Mucosa of descending colon (tissue), 3 donors: ENCODE data around the gene CFAP69. TPM values are rescaled to one million over a fixed set of nuclear protein-coding genes. Genes with fewer than 3 reads are reported as not detected.
A peak's percentile ranks its signal among the peaks of the same experiment; 100 is the strongest.

Experiments used
- ATAC-seq: fragments of 200-7000 bp; cut with Tn5 transposase; one replicate; pipeline ENCODE4 v1.9.1; 2020; ENCODE audit warnings: mild to moderate bottlenecking, moderate library complexity
- DNase-seq, 3 donors: peaks; one replicate each; pipeline ENCODE4 v3.0.0-alpha.2; 2020
- H3K36me3 ChIP-seq: fragments of 200-600 bp; one replicate; pipeline ENCODE4 v1.8.0; 2021; ENCODE audit warnings: low read depth, mild to moderate bottlenecking
- H3K4me1 ChIP-seq: fragments of 200-600 bp; one replicate; pipeline ENCODE4 v1.8.0; 2021; ENCODE audit warnings: low read depth, mild to moderate bottlenecking
- H3K4me3 ChIP-seq: fragments of 200-600 bp; one replicate; pipeline ENCODE4 v1.8.0; 2021; ENCODE audit warnings: mild to moderate bottlenecking
- H3K9me3 ChIP-seq: fragments of 200-600 bp; one replicate; pipeline ENCODE4 v1.8.0; 2021; ENCODE audit warnings: mild to moderate bottlenecking
- intact Hi-C, 2 donors: fragments of 100-400 bp; cut with DNase I in 1 of 2; cut with micrococcal nuclease in 1 of 2; formaldehyde crosslinking; loops; one replicate each; pipeline versions ENCODE4 v1.11.0 to v1.11.1; 2022; cut with DNase I, micrococcal nuclease
- total RNA-seq, 3 donors: library from RNA; stranded (reverse); fragmentation: NEBNext Ultra II Directional in 2 of 3; extraction: Animal tissue kit (Norgen Biotek cat#: 25700) in 2 of 3; gene quantifications; one replicate each; pipeline versions ENCODE4 v1.2.1 to v1.2.4, GENCODE V29; 2021 to 2023
- TF ChIP-seq, protein P1 (sequence below): fragments of 200-600 bp; IDR thresholded peaks from one replicate; pipeline ENCODE4 v1.8.0; 2022; ENCODE audit warnings: antibody characterized with exemption, mild to moderate bottlenecking
- donor health status: DM: no; HTN: no; CAD: no; lungs with moderate emphysema.
- donor health status: DM: no; HTN: no; CAD: no.
- donor health status: DM: no; HTN: yes; CAD: no.

Gene CFAP69
- total RNA-seq, 3 donors from 2014 or later: 4.2 to 7.2 (median 4.5) TPM

DNA sequence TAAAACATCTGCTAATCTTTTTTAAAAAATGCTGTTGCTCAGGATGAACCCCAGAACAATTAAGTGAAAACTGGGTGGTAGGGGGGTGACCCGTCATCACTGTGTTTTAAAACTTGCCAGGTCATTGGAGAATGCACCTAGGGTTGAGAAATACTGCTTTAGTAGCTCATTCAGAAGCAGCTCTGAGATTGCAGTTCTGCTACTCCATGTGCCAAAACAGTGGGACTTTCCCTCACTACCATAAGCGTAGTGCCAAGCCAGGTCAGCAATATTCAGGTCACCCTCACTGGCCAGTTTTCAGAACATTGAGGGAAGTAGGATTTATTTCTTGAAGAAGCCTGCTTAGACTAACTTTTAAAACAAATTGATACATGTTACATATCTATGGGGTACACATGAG is 28.2 kb upstream of the CFAP69 start:
- Histone ChIP-seq H3K4me1 (no peaks in the 10 kb centered on the region), H3K9me3 (no peaks in the 10 kb centered on the region), H3K4me3 (no peak overlapping the region), H3K36me3 (no peaks in the 10 kb centered on the region)
- intact Hi-C loops: no loop called here
- TF ChIP-seq, protein P1, sequence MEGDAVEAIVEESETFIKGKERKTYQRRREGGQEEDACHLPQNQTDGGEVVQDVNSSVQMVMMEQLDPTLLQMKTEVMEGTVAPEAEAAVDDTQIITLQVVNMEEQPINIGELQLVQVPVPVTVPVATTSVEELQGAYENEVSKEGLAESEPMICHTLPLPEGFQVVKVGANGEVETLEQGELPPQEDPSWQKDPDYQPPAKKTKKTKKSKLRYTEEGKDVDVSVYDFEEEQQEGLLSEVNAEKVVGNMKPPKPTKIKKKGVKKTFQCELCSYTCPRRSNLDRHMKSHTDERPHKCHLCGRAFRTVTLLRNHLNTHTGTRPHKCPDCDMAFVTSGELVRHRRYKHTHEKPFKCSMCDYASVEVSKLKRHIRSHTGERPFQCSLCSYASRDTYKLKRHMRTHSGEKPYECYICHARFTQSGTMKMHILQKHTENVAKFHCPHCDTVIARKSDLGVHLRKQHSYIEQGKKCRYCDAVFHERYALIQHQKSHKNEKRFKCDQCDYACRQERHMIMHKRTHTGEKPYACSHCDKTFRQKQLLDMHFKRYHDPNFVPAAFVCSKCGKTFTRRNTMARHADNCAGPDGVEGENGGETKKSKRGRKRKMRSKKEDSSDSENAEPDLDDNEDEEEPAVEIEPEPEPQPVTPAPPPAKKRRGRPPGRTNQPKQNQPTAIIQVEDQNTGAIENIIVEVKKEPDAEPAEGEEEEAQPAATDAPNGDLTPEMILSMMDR: no peak
- DNase-seq: no peak
- no peak for ATAC-seq

DNA sequence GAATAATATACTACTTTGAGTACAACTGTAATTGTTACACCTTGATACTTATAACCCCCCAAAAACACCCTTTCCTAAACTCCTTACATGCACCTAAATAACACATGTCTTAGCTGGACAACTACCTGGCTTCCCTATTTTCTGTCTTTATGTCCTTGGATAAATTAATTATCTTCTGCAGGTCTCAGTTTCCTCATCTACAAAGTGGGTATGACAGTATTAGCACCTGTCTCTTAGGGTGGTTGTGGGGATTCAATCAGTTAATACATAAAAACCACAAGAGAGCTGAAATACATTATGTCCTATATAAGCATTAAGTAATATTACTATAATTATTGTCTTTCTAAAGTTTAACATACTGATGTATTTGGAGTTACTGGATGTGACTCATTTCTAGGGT is 22.6 kb upstream of the CFAP69 start:
- Histone ChIP-seq H3K4me3 (no peak overlapping the region), H3K9me3 (no peaks in the 10 kb centered on the region), H3K4me1 (no peaks in the 10 kb centered on the region), H3K36me3 (no peaks in the 10 kb centered on the region)
- TF ChIP-seq, protein P1: no peak
- no peak for DNase-seq
- no peak for ATAC-seq
- intact Hi-C loops: no loop called here

DNA sequence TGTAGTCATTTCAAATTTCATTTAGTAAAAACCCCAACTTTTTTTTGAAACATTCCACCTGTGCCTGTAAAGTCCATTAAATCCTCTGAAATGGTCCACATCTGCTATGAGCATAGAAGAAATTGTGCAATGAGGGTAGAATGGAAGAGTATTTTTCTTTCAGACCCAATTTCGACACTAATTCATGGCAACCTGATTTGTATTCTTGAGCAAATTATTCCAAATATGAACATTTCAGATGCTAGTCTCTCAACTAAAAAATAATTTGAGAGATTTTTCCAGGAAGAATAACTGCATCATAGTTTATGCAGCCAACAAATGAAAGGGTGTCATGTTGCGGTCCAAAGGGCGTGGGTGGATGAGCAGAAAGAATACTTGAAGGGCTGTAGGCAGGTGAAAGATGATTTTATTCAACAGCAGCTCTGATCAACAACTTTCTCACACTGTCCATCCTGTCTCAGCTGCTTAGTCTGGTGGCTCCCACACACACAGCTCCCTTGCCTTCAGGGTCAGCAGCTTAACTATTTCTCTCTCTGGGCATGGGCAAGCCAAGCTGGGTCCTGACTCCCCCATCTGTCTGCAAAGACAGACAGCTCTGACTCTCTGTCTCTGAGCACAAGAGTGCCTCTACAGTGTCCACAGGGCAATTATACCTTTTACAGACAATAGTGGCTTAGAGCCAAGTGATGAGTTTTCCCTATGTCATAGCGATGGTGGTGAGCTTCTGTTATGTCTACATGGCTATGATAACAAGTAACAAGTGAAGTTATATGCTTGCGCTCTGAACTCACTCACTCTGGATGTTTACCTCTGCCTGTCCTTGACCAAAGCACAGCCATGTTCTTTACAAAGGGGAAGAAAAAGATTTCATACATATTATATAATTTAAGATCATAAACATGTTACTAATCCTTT is 21.9 kb upstream of the CFAP69 start:
- ATAC-seq (peak; percentile 42), DNase-seq (no peak)
- intact Hi-C loops: no loop called here
- TF ChIP-seq, protein P1: no peak
- H3K9me3 ChIP-seq: no peaks in the 10 kb centered on the region
- no peaks in the 10 kb centered on the region for H3K4me1 ChIP-seq
- no peaks in the 10 kb centered on the region for H3K36me3 ChIP-seq
- no peak overlapping the region for H3K4me3 ChIP-seq

GRCh38 chr7:90224195-90224594 is 20.8 kb upstream of the CFAP69 start:
- TF ChIP-seq, protein P1: no peak
- no peaks in the 10 kb centered on the region for H3K4me1 ChIP-seq
- no peak for ATAC-seq
- H3K36me3 ChIP-seq: no peaks in the 10 kb centered on the region
- H3K9me3 ChIP-seq: no peaks in the 10 kb centered on the region
- H3K4me3 ChIP-seq: no peak overlapping the region
- intact Hi-C loops: no loop called here
- no peak for DNase-seq

DNA sequence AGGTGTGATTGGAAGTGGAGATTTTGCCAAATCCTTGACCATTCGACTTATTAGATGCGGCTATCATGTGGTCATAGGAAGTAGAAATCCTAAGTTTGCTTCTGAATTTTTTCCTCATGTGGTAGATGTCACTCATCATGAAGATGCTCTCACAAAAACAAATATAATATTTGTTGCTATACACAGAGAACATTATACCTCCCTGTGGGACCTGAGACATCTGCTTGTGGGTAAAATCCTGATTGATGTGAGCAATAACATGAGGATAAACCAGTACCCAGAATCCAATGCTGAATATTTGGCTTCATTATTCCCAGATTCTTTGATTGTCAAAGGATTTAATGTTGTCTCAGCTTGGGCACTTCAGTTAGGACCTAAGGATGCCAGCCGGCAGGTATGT is 19.8 kb upstream of the CFAP69 start:
- Histone ChIP-seq H3K4me1 (no peaks in the 10 kb centered on the region), H3K36me3 (no peaks in the 10 kb centered on the region), H3K9me3 (no peaks in the 10 kb centered on the region), H3K4me3 (no peak overlapping the region)
- intact Hi-C loops: no loop called here
- ATAC-seq: no peak
- TF ChIP-seq, protein P1: no peak
- no peak for DNase-seq
